Parathyroid adenoma (tissue), 2 donors: Measurements from ENCODE around the gene CXorf66.

Experiments
- H2AFZ ChIP-seq: fragments of 300-600 bp; sonication (generic); one replicate; pipeline ENCODE4 v1.7.0; 2017; ENCODE audit warnings: antibody characterized with exemption, mild to moderate bottlenecking
- H3K27ac ChIP-seq: fragments of 300-600 bp; sonication (generic); one replicate; pipeline ENCODE4 v1.7.0; 2017
- H3K27me3 ChIP-seq: fragments of 300-600 bp; sonication (generic); one replicate; pipeline ENCODE4 v1.7.0; 2017; ENCODE audit warnings: low read length; ENCODE audit not compliant: control insufficient read depth, insufficient read depth
- H3K36me3 ChIP-seq: fragments of 300-600 bp; sonication (generic); one replicate; pipeline ENCODE4 v1.7.0; 2017; ENCODE audit warnings: low read length; ENCODE audit not compliant: control insufficient read depth, insufficient read depth
- H3K4me1 ChIP-seq: fragments of 300-600 bp; sonication (generic); one replicate; pipeline ENCODE4 v1.7.0; 2017; ENCODE audit warnings: control low read depth
- H3K4me2 ChIP-seq: fragments of 300-600 bp; sonication (generic); one replicate; pipeline ENCODE4 v1.7.0; 2017; ENCODE audit warnings: low read length
- H3K4me3 ChIP-seq: fragments of 300-600 bp; sonication (generic); one replicate; pipeline ENCODE4 v1.7.0; 2017; ENCODE audit warnings: low read depth, low read length
- H3K79me2 ChIP-seq: fragments of 300-600 bp; sonication (generic); one replicate; pipeline ENCODE4 v1.7.0; 2017; ENCODE audit warnings: control low read depth
- H3K9ac ChIP-seq: fragments of 300-600 bp; sonication (generic); one replicate; pipeline ENCODE4 v1.7.0; 2017; ENCODE audit warnings: mild to moderate bottlenecking
- H3K9me3 ChIP-seq: fragments of 300-600 bp; sonication (generic); one replicate; pipeline ENCODE4 v1.7.0; 2017; ENCODE audit warnings: low read length; ENCODE audit not compliant: control insufficient read depth
- CTCF ChIP-seq: fragments of 300-600 bp; sonication (generic); IDR thresholded peaks from one replicate; pipeline ENCODE4 v1.7.0; 2017; ENCODE audit warnings: antibody characterized with exemption, mild to moderate bottlenecking
- donor health status: primary hyperparathyroidism.

CXorf66 gene

DNA sequence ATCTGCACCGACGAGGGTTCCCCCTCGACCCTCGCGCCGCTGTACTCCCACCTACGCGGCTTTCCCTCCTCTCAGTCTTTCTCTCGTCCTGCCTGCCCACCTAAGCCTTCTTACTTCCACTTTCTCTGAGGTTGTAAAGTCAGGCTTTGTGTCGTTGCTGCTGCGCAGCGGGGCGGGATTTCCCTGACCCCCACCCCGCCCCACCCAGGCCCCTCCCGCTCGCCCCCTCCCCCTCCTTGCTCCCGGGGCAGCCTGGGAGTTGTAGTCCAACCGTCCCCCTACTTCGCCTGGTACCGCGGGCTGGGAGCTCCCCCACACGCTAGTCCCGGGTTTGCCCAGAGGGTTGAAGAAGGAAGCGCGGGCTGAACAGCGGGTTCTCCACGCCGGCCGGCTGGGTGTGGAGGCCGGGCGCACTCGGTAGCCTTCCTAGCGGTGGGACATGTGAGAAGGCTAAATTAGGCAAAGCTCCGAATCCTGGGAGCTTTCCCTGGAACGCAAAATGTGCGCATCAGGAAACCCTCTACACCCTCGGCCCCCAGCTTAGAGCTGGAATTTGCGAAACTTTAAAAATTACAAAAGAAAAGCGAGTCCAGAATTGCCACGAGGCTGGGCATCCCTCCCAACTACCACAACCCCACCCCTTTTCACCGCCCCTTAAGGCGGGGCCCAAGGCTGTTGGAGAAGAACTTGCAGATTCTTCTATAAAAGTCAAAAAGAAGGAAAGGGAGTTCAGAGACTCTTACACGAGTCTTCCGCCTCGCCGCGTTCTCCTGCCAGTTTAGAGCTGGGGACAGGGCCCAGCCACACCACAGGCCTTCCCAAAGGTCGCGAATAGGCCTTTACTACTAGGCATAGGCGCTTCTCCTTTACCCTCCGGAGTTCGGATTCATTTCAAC, 32.2 kb downstream of the CXorf66 start, which contains the start of gene ATP11C:
TSS of gene ATP11C (minus strand) at position 153 of the 896 bp plus-strand sequence. CDS start 1,011 bp downstream, outside the sequence.
- peak within 1 kb of the TSS; percentile 46 for H3K9ac ChIP-seq
- H2AFZ ChIP-seq = peak within 1 kb of the TSS; percentile 91
- no peaks in the 10 kb centered on the region for H3K9me3 ChIP-seq
- no peaks in the 10 kb centered on the region for H3K27me3 ChIP-seq
- H3K4me3 ChIP-seq = peak within 1 kb of the TSS; percentile 66
- peak within 1 kb of the TSS; percentile 75 for H3K4me2 ChIP-seq
- H3K27ac ChIP-seq = peak within 1 kb of the TSS; percentile 91
- H3K4me1 ChIP-seq = peaks cover 4% of the 10 kb centered on the region
- H3K36me3 ChIP-seq = no peaks in the 10 kb centered on the region
- TF ChIP-seq CTCF = no peak
- H3K79me2 ChIP-seq = no peaks in the 10 kb centered on the region

GRCh38 chrX:139932073-139932900, 33.0 kb downstream of the CXorf66 start:
- Histone ChIP-seq H3K79me2 (no peaks in the 10 kb centered on the region), H3K4me2 (peak overlapping the region; percentile 61), H3K36me3 (no peaks in the 10 kb centered on the region), H3K27me3 (no peaks in the 10 kb centered on the region), H2AFZ (peak overlapping the region; percentile 84), H3K4me1 (peaks cover 4% of the 10 kb centered on the region), H3K9me3 (no peaks in the 10 kb centered on the region), H3K4me3 (peak overlapping the region; percentile 66), H3K9ac (peak overlapping the region; percentile 46), H3K27ac (peak overlapping the region; percentile 91)
- no peak for TF ChIP-seq CTCF

DNA sequence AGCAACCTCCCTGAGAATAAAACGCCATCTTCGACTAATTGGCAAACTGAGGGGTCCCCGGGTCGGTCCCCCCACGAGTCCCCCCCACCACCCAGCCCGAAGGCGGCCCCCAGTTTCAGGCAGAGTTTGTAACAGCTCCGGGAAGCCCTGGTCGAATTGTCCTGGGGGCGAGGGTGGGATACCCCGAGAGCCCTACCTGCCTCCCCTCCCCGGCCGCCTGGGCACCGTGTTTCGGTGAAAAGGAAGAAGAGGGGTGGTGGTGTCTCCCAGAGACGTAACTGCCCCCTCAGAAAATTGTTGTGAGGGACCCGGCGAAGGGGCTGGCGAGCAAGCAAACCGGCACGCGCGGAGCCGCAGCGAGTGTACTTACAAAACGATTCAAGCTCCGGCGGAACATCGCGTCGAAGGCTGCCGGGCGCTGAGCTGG, 33.7 kb downstream of the CXorf66 start:
- Histone ChIP-seq H3K9me3 (no peaks in the 10 kb centered on the region), H3K9ac (no peak overlapping the region), H3K27ac (peak overlapping the region; percentile 15), H3K4me1 (peaks cover 4% of the 10 kb centered on the region), H3K27me3 (no peaks in the 10 kb centered on the region), H3K79me2 (no peaks in the 10 kb centered on the region), H2AFZ (peak overlapping the region; percentile 73), H3K4me3 (peak overlapping the region; percentile 55), H3K36me3 (no peaks in the 10 kb centered on the region), H3K4me2 (peak overlapping the region; percentile 61)
- no peak for TF ChIP-seq CTCF

GRCh38 chrX:139930916-139931645, 34.2 kb downstream of the CXorf66 start:
- Histone ChIP-seq H3K79me2 (no peaks in the 10 kb centered on the region), H3K9me3 (no peaks in the 10 kb centered on the region), H3K9ac (no peak overlapping the region), H3K36me3 (no peaks in the 10 kb centered on the region), H3K4me1 (peaks cover 4% of the 10 kb centered on the region), H3K27me3 (no peaks in the 10 kb centered on the region), H3K4me2 (peak overlapping the region; percentile 61), H3K4me3 (peak overlapping the region; percentile 55), H3K27ac (no peak overlapping the region), H2AFZ (peak overlapping the region; percentile 73)
- no peak for TF ChIP-seq CTCF
